Activated CD4-positive, alpha-beta T cell treated with anti-CD3 and anti-CD28 coated beads for 4 hours (primary cell): ENCODE measurements around the gene CUEDC1.

Experiments used
- DNase-seq, 2 donors: peaks; one replicate each; pipeline ENCODE4 v3.0.0-alpha.2; 2020

Gene CUEDC1, protein sequence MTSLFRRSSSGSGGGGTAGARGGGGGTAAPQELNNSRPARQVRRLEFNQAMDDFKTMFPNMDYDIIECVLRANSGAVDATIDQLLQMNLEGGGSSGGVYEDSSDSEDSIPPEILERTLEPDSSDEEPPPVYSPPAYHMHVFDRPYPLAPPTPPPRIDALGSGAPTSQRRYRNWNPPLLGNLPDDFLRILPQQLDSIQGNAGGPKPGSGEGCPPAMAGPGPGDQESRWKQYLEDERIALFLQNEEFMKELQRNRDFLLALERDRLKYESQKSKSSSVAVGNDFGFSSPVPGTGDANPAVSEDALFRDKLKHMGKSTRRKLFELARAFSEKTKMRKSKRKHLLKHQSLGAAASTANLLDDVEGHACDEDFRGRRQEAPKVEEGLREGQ

DNA sequence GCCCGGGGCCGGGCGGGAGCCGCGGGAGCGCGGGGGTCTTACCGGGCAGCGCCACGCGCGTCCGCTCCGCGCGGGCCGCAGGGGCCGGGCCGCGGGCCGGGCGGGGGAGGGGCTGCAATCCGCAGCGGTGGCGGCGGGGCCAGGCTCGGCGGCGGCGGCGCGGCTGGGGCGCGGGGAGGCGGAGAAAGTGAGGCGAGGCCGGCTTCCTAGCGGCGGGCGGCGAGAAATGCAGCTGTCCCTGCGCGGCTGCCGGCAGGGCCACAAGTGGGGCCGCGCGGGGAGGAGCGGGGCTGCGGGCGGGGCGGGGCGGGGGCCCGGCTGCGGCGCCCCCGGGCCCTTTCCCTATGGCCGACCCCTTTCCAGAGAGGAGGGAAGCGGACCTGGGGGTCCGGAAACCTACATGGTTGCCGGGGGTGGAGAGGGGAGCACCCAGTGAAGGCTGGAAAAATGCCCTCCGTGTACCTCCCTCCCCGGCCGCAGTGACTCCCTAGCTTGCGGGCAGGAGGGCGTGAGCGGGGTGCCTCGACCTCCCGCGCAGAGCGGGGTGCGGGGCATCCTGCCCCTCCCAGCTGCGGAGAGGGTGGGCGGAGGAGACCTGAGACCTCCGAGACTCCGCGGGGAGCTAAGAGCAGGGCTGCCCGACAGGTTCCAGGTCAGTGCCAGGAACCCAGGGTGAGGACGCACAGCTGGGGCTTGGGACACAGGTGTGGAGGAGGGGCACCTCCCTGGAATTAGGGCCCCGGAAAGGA is at the start of gene CUEDC1:
CUEDC1 (minus strand) TSS at position 230 of the 749 bp plus-strand sequence. CDS start 69,848 bp downstream, outside the sequence.
- peak; percentile 64 to 65 for DNase-seq

DNA sequence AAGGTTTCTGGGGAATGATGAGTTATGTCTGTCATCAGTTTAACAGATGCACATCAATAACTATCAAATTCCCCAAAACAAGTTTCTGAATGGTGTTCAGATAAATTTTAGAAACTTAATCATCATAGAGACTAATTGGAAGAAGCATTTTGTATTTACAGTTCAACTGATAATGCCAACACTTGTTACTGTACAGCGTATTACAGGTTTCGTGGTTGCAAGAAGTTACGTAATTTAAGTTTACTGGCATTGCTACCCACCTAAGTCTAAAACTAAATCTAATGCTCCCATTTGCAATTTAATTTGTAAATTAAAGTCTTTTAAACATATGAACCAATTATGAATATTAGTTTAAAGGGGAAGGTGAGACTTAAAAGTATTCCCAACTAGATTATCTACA is 48.8 kb upstream of the CUEDC1 start:
- no peak for DNase-seq

DNA sequence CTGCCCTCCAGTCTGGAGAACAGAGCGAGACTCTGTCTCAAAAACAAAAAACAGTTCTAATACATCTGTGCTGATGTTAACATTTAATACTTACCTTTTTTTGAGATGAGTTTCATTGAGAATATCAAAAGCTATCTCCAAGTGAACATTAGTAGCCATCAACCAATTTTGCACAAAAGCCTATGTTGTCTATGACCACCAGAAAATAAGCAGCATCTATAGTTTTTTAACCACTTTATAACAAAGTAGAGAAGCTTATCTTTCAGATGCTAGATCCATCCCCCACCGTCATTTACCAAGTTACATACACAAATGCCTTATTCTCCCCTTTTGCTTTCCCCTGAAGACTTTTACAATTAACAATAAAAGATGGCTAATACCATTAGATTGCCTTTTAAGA is 47.8 kb upstream of the CUEDC1 start:
- no peak for DNase-seq

DNA sequence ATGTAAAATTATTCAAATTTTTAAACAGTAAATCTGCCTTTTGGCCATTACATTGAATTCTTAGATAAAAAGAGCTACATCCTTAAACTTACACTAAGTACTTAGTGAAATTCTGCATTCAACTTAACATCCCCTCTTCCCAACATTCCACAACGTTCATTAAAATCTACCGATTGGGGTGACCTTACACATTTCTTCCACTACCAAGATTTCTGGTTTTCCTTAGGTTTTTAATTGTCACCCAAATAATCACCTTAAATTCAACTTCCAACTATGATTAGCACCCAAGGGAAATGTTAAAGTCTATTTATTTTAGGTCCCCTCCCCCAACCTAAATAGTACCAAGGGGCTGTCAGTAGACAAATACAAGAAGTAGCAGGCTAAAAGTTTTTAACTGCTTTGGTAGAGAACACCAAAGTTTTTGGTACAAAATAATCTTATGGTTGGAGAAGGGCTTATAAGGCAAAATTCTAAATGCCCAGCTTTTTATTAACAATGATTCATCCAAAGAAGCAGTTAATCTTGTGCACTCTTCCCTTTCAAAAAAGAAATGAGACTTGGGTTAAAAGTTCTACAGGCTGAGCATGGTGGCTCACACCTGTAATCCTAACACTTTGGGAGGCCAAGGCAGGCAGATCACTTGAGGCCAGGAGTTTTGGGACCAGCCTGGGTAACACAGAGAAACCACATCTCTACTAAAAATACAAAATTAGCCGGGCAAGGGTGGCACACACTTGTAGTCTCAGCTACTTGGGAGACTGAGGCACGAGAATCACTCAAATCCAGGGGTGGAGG is 47.1 kb upstream of the CUEDC1 start:
- no peak for DNase-seq

DNA sequence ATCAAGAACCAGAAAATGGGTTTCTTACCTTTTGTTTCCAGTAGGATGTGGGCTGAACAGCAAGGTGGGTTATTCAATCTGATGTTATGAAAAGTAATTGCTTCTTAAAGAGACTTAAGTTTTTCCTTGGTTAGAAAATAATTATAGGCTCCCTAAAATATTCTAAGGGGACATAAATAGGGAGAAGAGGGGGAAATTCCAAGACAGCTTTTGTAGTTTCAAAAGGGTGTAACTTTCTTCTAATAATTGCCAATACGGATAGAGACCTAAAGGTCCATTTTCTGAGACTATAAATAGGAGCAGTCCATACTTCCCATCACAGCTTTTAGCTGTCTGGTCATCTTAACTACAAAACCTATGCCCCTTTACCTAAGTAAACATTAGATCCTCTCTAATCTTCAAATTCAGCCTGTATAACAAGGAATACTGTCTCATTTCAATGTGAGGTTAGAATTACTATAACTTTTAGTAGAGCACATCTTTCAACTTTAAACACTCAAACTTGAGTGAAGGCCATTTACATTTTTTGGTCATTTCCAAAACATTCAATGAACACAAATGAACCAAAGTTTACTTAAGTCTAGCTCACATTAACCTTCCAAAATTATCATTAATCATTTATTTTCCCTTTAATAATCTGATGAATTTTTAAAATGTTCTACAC is 46.4 kb upstream of the CUEDC1 start:
- no peak for DNase-seq

DNA sequence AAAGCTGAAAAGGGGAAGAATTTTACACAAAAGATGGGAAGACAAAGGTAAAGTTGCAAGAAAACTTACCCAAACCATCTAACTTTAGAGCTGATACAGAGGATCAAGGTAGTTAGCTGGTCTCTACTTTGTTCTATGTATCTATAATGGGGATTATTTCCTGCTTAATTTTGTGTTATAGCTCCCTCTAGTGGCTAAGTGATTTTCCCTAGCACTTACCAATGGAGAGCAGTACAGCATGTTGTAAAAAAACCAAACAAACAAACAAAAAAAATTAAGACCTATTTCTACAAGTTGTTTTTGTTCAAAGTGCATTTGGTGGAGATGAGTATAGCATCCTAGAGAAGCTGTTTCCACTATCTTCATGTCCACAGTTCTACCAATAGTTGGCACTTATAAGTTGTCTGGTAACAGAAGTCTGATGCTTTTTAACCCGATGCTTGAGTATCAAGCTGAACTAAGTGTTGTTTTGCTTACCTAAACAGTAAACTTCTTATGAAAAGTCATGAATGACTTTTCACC is 44.3 kb upstream of the CUEDC1 start:
- DNase-seq = no peak

DNA sequence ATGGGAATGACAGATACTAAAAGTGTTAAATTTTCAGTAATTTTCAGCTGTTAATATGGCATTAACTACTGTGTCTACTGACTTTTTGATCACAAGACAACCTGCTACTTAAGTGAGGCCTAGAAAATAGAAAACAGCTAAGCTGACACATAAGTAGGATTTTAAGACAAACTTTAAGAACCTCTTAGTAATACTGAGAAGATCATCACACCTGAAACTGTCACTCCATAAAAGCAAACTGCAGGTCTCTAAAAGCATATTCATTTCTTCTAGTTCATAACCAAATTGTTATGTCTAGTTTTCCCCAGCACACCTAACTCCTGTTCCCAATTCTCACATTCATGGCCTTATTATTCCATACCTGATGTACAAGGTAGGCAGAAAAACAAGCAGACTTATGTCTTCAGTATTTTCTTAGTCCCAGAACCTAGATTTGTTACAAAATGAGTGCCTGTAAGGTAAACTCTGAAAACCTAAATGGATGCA is 43.8 kb upstream of the CUEDC1 start:
- DNase-seq = no peak

DNA sequence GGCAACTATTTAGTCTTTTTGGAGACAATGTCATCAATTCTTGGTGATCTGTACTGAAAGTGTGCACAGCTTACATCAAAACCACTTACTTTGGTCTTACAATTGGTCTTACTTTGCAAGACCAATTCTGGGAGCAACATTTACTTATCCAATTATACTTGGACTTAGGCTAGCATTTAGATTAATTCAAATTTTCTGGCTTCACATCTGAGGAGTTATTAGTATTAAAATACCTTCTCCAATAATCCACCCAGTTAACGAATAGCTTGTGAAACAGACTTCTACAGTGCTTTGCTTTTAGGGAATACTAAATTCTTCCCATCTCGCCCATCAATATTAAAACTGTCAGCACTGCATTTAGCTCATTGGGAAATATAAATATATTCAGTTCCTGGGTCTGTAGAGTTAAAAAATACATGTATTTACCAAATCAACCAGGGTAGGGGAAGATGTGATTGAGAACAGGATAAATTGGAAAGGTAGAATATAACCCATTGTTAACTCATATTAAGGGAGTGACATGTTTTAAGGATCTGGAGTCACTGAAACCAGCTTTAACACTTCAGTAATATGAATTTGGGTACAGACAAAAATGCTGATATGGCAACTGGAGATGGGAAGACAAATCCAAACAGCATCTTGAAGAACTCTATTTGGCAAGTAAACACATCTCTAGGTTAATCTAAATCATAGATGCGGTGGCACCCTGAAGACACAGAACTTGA is 42.0 kb upstream of the CUEDC1 start:
- no peak for DNase-seq

DNA sequence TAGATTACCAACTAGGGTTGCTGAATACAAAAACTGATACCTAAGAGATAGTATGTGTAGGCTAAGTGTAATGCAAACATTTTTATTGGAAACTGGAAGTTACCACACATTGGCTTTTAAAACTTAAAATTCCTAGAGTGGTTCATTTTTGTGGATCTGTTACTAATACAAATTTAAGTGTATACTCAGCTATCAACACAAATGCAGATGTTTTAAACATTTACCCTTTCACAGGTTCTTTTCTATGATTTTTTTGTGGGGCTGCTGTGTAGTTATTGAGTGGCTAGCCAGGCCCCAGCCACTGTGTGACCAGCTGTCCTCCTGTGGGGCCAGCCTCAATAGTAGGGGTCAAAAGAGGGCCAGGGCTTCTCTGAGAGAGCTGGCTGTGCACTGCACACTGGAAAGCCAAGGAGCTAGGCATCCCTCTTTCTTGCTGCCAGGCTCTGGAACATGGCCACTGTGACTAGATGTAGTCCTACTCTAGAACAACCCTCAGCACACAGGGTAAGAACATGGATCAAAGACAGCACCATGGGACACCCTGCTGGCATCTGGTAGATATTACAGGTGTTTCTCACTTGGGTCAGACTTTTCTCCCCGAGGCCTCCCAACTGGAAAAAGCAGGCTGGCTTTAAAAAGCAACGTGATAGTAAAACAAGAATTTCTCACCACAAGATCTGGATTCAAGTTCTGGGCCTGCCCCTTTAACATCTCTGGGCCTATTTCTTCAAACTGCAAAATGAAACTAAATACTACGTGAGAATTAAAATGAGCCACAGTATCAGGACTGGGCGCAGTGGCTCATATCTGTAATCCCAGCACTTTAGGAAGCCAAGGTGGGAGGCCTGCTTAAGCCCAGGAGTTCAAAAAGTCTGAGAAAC is 40.1 kb upstream of the CUEDC1 start:
- DNase-seq = peak; percentile 55 to 58

DNA sequence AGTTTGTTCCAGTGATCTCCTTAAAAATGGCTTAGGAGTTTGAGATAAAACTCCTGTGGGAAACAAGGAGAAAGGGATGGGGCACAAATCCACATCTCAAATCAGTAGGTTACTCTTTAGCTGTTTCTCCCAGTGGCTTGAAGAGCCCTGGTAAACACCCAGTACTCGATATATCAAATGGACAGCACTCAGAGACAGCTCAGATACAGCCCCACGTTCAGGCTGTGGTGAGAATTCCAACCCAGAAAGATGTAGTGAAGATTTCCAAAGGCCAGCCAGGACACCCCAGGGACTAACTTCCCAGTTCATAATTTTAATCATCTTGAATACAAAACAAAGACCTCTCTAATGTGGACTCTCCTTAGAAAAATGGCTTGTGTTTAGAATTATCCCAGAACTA is 39.2 kb upstream of the CUEDC1 start:
- DNase-seq = no peak

DNA sequence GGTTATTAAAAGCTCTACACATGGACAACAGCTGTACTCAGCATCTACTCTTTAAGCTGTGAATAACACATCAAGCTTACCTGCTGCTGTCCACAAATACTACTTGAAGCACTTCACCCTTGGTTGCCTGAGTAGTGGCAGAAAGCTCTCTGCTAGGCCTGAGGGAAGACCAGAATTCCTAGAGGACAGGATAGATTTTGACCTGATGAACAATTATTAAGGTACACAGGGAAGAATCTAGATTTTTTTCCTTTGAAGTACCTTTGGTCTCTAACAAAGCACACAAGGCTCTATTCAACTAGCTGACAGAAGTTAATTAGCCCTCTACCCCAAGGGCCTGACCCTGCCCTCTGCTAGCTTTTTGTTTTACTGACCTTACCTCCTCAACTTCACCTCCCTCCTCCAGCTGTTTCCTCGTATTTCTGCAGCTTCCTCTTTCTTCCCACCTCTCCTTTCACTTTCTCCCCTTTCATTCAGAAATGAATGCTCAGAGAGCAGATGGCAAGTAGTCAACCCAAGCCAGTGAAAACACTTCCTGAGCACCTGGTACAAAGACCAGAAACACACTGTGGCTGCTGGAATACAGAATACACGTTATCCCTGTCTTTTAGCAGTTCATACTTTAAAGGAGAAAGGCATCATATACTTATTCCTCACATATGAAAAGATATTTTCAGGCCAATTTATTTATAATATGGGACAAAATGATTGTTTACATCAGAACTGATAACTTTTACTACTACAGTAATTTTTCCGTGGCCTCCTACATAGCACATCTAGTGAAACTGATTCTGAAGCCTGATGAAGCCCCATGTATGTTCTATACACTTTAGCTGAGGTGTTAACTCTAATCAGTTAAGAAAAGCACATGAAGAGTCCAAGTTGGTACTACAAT is 38.5 kb upstream of the CUEDC1 start:
- DNase-seq = no peak

DNA sequence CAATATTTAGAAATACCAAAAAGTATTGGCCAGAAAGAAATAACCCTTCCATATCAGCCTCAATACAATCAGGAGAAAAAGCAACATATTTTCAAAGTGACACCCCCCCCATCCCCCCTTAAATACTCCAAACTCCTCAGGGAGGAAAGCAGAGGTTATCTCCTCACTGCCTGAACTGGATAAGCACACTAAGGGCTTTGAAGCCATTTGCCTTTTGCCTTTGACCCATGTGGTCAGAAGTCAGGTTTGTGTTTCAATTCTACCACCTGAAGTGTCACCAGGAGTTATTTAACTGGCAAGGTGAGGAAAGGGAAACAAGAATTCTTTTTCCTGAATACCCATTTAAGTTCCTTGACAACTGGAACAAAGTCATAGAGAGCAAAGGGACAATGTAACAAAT is 36.3 kb upstream of the CUEDC1 start:
- DNase-seq = no peak

DNA sequence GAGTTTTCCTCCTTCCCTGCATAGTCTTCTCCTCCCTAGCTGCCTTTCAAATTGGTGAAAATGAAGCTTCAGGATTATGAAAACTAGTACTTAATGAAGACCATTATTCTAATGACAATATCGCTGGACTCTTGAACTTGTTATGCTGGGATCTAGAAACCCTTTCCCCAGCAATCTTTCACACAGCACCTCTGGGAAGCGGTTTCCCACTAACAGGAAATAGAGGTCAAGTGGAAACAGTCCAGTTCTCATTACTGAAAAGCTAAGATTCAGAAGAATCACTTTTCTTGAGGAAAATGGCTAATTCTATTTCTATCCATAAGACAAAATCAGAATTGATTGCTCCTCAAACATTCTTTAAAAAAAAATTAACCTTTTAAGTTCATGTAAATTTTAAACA is 34.8 kb upstream of the CUEDC1 start:
- no peak for DNase-seq

DNA sequence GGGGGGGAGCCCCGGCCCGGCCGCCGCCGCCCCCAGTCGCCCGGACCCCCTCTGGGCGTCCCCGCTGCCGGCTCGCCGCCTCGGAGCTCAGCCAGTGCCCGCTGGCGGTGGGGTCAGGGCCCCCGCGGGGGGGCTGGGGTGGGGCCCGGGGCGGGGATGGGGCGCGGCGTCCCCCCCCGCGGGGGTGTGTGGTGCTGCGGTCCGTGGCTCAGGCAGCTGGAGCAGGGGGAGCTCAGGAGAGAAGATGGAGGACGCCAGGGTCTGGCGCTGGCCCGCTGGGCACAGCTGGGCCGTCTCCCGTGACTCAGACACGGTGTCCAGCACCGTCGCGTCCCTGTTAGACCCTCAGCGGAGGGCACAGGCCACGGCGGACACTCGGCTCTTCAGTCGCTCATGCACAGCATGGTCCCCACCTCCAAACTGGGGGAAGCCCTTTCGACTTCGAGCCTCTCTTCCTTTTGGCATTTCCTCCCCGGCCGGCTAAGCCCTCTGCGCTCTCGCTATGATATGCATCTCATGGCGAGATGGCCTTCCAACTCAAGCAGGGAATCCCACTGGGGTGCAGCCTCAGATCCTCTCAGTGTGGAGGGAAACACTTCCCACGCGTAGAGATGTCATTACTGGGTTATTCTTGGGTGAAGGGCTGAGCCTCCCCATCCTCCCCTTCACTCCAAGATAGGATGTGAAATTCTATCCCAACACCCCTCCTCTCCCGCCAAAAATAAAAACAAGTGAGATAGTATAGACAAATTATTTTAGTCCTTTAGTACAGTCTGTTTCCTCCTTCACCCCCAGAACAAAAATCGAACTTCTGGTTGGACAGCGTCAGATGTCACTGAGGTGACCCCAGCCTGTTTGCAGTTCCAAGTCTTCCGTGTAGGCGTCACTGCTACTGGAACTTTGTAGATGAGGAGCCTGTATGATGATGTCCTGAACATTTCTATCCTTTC is 33.4 kb upstream of the CUEDC1 start:
- peak; percentile 56 to 72 for DNase-seq

DNA sequence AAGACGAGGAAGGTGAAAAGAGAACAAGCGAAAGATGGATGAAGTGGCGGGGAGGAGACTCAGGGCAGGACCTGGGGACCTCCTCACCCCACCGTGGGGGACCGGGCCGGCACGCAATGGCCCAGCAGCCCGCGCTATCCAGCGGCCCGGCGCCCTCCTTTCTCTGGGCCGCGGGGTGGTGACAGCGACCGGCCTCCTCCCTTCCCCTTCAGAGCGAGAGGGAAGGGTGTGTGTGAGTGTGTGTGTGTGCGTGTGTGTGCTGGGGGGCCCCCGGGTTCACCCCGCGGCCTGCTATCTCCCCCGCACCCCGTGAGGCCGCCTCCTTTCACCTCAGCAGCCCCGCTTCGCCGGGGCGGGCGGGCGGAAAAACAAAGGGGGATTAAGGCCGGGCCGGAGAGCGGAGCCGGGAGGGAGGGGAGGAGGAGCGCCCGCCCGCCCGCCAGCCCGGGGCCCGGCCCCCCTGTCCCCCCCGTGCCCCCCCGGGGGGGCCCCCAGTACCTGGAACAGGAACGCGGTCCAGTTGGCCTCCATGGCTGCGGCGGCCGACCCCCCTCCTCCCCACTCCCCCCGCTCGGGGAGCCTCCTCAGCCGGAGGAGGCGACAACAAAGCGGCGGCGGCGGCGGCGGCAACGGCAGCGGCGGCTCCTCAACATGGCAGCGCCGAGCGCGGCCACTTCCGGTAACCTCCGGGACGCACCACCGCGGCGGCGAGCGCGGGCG is 32.5 kb upstream of the CUEDC1 start, which contains the start of gene VEZF1:
VEZF1 (minus strand) TSS at position 674 of the 720 bp plus-strand sequence; CDS start at position 531, 143 bp downstream.
- DNase-seq = peak; percentile 71 to 78

DNA sequence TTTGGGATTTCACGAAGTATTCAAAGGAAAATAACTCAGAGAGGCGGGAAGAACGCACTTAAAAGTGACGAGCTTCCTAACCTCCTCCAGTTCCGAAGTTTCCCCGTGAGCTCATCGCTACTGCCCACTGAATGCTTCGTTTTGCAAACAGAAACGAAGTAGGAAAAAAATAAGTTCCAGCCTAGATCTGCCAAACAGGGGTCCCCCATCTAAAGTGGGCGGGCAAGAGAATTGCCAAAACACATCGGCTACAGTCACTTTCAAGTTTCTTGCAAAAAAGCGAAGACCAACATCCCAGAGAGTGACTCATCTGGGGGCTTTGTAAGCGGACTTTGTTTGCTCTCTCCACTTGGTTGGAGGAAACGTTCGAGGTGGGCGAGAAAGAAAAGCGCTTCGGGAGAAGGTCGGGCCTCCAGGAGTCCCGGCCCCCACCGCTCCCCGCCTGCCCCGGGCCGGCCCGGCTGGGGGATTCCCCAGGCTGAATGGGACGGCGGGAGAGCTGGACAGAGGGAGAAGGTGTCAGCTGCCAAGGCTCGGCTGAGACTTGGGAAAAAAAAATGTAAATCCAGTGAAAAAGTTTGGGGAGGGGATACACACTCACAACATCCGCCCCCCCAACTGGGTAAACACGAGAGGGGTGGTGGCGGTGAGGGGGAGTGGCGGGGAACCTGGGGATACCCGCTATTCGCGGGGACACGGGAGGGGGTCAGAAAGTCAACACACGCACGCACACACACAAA is 31.8 kb upstream of the CUEDC1 start:
- DNase-seq = peak; percentile 25 to 33

DNA sequence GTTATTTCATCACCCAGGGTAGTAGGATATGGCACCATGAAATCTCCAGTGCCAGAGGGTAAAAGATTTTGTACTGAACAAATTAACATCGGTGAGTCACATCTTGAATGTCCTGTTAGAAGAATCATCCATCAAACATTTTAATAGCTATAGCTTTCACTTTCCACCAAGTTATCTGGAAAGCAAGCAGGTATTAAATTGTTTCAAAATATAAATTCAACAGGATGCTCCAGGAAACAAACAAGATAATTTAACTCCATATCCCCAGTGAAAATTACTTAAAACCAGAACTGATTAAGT is 30.4 kb upstream of the CUEDC1 start:
- DNase-seq = no peak
